ENCODE results near the gene NDFIP2.

DNA sequence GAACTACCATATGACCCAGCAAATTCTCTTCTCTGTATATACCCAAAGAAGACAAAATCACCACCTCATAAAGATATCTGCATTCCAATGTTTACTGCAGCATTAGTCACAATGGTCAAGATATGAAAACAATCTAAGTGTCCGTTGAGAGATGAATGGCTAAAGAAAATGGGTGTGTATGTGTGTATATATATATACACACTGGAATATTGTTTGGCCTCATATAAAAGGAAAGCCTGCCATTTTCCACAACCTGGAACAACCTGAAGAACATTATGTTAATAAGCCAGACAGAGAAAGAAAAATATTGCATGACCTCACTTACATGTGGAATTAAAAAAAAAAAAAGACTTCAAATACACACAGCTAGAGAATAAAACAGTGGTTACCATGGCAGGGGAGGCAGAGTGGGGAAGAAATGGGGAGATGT, 45.4 kb upstream of the NDFIP2 start:
- TF ChIP-seq, protein P1, sequence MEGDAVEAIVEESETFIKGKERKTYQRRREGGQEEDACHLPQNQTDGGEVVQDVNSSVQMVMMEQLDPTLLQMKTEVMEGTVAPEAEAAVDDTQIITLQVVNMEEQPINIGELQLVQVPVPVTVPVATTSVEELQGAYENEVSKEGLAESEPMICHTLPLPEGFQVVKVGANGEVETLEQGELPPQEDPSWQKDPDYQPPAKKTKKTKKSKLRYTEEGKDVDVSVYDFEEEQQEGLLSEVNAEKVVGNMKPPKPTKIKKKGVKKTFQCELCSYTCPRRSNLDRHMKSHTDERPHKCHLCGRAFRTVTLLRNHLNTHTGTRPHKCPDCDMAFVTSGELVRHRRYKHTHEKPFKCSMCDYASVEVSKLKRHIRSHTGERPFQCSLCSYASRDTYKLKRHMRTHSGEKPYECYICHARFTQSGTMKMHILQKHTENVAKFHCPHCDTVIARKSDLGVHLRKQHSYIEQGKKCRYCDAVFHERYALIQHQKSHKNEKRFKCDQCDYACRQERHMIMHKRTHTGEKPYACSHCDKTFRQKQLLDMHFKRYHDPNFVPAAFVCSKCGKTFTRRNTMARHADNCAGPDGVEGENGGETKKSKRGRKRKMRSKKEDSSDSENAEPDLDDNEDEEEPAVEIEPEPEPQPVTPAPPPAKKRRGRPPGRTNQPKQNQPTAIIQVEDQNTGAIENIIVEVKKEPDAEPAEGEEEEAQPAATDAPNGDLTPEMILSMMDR (IDR thresholded peaks at IDR 0.05 in 4 of 5, conservative IDR thresholded peaks at IDR 0.05 in 1 of 5): no peak
- no peak for TF ChIP-seq POLR2A (IDR thresholded peaks at IDR 0.05)
